CD4-positive, alpha-beta T cell treated with Interleukin-2 at 100 ng/mL for 4 hours (primary cell): ENCODE results near the gene KRTAP9-1.
"Not testable (repeated sequence)": the region's sequence is repeated elsewhere in the genome, so short reads cannot be mapped to it uniquely, and the experiment has no call there.

ENCODE experiments used
- DNase-seq: peaks from one replicate; pipeline ENCODE4 v3.0.0-alpha.2; 2020; ENCODE audit warnings: low spot score

Gene KRTAP9-1, protein sequence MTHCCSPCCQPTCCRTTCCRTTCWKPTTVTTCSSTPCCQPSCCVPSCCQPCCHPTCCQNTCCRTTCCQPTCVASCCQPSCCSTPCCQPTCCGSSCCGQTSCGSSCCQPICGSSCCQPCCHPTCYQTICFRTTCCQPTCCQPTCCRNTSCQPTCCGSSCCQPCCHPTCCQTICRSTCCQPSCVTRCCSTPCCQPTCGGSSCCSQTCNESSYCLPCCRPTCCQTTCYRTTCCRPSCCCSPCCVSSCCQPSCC

DNA sequence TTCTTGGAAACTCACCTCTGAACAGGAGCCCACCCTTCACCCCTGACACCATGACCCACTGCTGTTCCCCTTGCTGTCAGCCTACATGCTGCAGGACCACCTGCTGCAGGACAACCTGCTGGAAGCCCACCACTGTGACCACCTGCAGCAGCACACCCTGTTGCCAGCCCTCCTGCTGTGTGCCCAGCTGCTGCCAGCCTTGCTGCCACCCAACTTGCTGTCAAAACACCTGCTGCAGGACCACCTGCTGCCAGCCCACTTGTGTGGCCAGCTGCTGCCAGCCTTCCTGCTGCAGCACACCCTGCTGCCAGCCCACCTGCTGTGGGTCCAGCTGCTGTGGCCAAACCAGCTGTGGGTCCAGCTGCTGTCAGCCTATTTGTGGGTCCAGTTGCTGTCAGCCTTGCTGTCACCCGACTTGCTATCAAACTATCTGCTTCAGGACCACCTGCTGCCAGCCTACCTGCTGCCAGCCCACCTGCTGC lies at the start of gene KRTAP9-1:
Gene KRTAP9-1 (plus strand): TSS at position 51 of the 482 bp plus-strand sequence. CDS start 0 bp downstream, at position 51.
- not testable (repeated sequence) for DNase-seq

DNA sequence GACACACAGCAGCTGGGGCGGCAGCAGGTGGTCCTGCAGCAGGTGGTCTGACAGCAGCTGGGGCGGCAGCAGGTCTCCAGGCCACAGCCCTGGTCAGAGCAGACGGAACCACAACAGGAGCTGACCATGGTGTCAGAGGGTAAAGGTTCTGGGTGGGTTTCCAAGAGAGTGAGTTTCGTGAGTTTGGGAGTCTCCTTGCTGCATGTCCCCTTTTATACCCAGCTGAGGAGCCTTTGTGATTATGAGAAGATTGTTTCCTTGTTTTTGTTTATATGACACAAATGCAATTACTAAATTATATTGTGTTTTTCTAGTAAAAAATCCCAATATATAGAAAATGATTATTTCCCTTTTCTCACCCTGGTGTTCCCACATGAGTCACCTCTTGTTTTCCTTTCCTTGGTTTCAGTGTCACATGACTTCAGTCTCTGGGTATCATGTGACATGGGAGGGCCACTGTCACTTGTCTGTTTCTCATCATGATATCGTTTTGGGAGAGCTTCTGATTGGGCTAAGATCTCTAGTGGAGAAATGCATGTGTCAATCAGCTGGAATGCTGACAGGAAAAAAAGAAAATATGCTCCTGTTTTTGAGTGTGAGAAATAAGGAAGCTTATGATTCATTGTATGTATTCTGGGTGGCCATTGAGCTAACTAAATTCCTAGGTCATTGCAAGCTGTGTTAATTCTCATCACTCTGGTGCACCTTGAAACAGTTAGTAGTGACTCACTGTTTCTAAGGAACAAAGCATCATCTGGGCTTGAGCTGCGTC lies 49.1 kb upstream of the KRTAP9-1 start, which contains the start of gene KRTAP4-6:
Gene KRTAP4-6 (minus strand): TSS at position 185 of the 772 bp plus-strand sequence. CDS start 57 bp downstream, at position 128.
- no peak for DNase-seq

DNA sequence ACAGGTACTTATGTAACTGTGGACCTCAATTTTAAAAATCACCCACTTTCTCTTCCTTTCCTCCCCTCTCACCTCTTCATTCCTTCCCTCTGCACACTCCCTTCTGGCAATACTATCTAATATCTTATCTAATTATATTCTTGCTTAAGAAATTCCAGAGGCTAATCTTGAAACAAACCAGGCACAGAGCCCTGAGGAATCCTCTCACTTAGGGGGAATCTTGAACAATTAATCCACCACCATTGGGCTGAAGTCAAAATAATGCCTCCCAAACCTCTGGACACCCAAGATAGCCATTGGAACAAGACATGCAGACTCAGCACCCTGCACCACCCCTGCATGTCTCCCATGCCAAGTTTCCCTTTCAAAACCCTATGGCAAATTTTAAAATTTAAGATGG lies 48.3 kb upstream of the KRTAP9-1 start:
- no peak for DNase-seq

DNA sequence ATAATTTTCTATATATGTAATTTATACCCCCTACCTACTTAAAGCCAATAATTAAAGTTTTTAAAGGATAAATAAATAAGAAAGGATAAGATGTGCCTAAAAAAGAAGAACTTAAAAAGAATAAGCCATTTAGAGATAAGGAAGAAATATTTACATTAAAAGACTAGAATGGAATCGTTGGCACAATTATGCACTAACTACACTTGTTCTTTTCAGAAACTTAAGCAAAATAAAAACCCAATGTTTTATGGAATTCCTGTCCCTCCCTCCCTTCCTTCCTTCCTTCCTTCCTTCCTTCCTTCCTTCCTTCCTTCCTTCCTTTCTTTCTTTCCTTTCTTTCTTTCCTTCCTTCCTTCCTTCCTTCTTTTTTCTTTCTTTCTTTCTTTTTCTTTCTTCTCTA lies 44.8 kb upstream of the KRTAP9-1 start:
- no peak for DNase-seq

DNA sequence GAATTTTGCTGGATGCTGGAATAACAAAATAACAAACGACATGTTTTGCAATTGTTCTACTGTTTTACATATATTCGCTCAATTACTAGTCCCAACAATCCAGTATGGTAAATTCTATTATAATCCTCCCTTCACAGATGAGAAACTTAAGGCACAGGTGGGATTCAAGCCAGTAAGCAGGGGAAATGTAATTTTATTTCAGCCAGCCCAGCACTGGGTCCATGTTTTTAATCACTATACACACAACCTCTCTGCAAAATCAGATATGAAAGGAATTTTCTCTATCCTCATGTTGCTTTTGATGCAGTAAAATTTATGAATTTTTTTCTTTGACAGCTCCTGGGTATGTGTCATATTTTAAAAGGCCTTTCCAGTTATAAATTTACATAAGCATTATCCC lies 44.4 kb upstream of the KRTAP9-1 start:
- no peak for DNase-seq

DNA sequence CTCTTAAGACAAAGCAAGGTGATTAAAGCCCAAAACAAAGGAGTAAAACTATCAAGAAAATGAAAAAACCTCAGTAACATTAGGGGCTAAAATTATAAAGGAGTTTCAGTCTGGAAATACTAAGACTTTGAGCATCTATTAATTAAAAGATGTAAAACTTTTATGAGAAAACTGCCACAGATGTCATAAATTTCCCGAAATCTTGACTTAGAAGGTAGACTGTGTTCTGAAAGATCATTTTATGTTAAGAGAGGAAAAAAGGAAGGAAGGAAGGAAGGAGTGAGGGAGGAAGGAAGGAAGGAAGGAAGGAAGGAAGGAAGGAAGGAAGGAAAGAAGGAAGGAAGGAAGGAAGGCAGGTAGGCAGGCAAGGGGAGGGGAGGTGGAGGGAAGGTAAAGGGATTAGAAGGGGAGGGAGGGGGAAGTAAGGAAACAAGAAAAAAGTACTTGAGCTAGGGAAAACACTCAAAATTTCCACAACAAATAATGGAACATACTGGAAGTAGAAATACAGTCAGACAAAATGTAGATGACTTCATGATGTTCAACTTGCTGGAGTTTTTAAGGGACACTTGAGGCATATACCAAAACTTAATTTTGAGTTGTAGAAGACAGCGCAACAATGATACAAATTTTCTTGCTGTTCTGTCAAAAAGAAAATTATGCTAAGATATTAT lies 42.0 kb upstream of the KRTAP9-1 start:
- no peak for DNase-seq

DNA sequence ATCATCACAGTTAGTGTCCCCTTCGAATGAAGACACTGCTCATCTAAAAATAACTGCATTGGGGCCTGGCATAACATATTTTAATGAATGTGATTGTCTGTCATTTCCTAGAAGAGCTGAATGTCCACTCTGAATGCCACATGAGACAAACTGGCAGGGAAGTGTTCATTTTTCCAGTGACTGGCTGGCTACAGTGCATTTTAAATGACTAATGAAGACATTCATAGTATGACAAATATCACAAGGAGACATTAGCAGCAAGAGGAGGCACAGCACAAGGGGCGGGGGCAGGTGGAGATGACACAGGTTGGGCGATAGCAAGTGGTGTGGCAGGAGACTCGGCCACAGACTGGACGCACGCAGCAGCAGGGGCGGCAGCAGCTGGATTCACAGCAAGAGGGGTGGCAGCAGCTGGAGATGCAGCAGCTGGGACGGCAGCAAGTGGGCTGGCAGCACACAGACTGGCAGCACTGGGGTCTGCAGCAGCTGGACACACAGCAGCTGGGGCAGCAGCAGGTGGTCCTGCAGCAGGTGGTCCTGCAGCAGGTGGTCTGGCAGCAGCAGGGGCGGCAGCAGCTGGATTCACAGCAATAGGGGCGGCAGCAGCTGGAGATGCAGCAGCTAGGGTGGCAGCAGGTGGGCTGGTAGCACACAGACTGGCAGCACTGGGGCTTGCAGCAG lies 40.6 kb upstream of the KRTAP9-1 start:
- DNase-seq, result not testable (repeated sequence)

DNA sequence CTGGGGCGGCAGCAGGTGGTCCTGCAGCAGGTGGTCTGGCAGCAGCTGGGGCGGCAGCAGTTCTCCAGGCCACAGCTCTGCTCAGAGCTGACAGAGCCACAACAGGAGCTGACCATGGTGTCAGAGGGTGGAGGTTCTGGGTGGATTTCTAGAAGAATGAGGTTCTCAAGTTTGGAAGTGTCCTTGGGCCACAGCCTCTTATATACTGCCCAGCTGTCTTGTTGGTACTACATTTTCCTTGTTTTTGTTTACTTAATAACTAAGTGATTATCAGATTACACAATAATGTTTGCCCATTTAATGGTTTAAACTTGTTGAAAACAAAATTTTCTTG lies 40.1 kb upstream of the KRTAP9-1 start, which contains the start of gene KRTAP4-5:
Gene KRTAP4-5 (minus strand): TSS at position 174 of the 334 bp plus-strand sequence. CDS start 58 bp downstream, at position 116.
- DNase-seq, result no peak

DNA sequence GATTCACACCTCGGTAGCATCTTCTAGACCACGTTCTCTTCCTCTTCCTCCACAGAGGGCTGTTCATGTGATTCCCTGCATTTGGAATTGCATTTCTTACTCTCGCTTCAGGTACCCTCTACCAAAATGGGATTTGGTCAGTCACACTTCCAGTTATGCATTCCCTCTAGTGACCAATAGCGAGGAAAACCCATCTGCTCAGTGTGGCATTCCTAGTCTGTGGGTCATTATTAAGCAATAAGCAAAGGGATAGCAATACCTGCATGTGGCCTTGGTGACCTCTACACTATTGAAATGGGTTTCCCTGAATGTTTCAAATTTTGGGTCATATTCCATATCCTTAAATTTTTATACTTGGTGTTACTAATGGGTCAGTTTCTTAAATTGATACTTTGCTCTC lies 39.7 kb upstream of the KRTAP9-1 start:
- DNase-seq, result no peak

DNA sequence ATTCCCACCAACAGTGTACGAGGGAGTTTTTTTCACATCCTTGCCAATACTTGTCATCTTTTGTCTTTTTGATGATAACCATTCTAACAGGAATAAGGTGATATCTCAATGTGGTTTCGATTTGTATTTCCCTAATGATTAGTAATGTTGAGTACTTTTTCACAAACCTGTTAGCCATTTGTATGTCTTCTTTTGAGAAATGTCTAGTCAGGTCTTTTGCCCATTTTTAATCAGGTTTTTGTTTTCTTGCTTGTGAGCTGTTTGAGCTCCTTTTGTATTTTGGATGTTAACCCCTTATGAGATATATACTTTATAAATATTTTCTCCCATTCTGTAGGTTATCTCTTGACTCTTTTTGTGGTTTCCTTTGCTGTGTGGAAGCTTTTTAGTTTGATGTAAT lies 38.2 kb upstream of the KRTAP9-1 start:
- DNase-seq, result no peak

DNA sequence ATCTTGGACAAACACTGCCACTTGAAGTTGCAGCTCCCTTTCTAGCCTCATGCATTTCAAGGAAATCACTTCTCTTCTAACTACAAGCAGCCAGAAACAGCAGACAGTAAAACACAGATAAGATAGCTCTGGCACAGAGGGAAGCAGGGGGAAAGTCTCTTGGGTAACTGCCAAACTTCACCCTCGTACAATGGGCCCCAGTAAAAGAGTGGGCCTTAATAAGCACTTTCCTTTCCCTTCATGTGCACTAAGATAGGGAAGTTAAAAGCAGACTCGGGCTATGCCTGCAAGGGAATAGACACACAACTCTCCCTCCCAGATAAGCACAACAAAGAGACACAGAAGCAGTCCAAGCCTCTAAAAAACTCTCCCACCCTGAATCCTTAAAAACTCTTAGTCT lies 35.8 kb upstream of the KRTAP9-1 start:
- no peak for DNase-seq

DNA sequence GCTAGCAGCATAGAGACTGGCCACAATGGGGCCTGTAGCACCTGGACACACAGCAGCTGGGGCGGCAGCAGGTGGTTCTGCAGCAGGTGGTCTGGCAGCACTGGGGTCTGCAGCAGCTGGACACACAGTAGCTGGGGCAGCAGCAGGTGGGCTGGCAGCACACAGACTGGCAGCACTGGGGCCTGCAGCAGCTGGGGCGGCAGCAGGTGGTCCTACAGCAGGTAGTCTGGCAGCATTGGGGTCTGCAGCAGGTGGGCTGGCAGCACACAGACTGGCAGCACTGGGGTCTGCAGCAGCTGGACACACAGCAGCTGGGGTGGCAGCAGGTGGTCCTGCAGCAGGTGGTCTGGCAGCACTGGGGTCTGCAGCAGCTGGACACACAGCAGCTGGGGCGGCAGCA lies 29.5 kb upstream of the KRTAP9-1 start:
- DNase-seq, result not testable (repeated sequence)

DNA sequence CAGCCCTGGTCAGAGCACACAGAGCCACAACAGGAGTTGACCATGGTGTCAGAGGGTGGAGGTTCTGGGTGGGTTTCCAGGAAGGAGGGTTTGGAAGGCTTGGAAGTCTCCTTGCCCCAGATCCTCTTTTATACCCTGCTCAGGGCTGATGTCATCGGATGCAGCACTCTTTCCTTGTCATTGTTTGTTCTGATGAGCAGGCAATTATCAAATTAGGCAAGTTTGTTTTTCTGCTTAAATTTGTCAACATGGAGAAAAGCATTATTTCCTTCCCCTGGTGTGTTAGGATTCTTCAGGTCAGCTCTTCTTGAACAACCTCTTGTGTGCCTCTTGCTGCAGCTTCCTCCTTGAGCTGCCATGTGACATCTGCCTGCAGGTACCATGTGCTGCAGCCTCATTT lies 29.0 kb upstream of the KRTAP9-1 start, which contains the start of gene KRTAP4-4:
Gene KRTAP4-4 (minus strand): TSS at position 101 of the 400 bp plus-strand sequence. CDS start 57 bp downstream, at position 44.
- DNase-seq, result no peak

DNA sequence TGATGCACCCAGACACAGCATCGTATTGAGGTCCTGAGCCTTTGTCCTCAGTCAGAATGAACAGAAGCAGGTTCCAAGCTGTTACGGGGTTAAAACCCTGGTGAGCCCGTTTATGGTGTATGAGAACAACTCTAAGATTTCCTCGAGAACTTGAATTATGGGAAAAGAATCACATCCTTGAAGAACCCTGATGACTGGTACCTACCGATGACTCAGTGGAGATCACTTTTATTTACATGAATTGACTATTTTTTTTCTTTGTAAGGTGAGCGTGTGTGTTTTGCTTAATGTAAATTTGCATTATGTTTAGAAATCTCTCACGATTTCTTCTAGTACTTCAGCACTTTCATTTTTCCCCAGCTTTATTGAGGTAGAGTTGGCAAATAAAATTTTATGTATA lies 25.9 kb upstream of the KRTAP9-1 start:
- DNase-seq, result no peak

DNA sequence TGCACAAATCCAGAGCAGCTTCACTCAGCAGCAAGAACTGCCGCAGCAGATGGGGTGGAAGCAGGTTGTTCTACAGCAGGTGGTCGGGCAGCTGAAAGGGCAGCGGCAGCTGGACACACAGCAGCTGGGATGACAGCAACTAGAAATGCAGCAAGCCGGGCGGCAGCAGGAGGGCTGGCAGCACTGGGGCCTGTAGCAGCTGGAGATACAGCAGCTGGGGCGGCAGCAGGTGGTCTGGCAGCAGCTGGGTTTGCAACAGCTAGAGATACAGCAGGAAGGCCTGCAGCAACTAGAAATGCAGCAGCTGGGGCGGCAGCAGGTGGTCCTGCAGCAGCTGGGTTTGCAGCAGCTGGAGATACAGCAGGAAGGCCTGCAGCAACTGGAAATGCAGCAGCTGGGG lies 22.1 kb upstream of the KRTAP9-1 start:
- no peak for DNase-seq

DNA sequence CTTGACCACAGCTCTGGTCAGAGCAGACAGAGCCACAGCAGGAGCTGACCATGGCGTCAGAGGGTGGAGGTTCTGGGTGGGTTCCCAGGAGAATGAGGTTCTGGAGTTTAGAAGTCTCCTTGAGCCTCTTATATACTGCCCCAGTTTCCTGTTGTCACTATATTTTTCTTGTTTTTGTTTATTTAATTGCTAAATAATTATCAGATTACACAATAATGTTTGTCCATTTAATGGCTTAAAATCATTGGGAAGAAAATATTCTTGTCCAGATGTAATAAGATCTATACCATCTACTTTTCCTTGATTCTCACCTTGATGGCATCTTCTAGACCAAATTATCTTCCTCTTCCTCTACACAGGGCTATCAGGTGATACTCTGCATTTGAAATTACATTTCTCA lies 21.6 kb upstream of the KRTAP9-1 start, which contains the start of gene KRTAP4-3:
Gene KRTAP4-3 (minus strand): TSS at position 101 of the 400 bp plus-strand sequence. CDS start 49 bp downstream, at position 52.
- DNase-seq, result no peak

DNA sequence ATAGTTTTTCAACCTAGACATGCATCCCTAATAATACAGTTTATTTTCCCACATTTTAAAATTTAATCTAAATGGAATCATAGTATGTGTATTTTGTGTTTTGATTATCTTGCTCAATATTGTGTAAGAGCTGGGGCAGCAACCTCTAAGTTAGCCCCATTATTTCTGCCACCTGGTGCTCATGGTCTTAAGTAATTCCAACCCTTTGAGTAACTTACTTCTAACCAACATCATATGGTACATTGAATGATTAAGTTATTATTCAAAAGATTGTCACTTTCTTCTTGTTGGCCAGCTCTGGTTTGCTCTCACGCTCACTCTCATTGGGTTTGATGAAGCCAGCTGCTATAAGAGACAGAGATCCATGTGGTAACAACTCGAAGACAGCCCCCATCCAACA lies 17.8 kb upstream of the KRTAP9-1 start:
- DNase-seq, result no peak

DNA sequence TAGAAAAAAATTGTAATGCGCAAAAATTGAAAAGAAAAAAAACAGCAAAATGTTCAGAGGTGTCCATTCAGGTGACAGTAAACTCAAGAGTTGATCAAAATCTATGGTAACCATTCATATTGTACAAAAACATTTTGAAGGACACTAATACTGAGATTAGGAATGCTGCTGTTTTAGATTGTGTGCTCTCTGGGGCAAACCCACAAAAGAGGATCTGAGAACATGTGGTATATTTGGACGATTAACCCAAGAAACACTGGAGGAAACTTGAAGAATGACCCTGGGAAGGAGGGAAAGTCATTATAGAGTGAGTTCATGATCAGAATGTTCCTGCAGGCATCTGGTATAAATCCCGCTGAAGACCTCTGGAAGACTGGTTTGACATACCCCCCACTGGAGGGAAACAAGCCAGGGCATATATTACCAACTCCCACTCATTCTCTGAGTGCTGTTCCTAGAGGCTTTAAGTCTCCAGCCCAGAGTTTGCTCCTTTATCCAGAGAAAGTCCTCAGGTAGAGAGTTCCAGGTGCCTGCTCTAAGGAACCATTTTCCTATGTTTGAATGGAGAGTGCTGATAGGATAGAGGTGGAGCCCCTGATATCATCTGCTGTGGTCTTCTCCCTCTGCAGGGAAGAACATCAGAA lies 12.8 kb upstream of the KRTAP9-1 start:
- DNase-seq, result no peak

DNA sequence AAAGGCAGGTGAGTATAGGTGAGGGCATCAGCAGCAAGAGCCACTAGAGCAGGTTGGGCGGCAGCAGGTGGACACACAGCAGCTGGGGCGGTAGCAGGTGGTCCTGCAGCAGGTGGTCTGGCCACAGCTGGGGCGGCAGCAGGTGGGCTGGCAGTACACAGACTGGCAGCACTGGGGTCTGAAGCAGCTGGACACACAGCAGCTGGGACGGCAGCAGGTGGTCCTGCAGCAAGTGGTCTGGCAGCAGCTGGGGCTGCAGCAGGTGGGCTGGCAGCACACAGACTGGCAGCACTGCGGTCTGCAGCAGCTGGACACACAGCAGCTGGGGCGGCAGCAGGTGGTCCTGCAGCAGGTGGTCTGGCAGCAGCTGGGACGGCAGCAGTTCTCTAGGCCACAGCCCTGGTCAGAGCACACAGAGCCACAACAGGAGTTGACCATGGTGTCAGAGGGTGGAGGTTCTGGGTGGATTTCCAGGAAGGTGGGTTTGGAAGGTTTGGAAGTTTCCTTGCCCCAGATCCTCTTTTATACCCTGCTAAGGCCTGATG lies 11.9 kb upstream of the KRTAP9-1 start, which contains the start of gene KRTAP4-2:
Gene KRTAP4-2 (minus strand): TSS at position 495 of the 545 bp plus-strand sequence. CDS start 57 bp downstream, at position 438.
- DNase-seq, result no peak

DNA sequence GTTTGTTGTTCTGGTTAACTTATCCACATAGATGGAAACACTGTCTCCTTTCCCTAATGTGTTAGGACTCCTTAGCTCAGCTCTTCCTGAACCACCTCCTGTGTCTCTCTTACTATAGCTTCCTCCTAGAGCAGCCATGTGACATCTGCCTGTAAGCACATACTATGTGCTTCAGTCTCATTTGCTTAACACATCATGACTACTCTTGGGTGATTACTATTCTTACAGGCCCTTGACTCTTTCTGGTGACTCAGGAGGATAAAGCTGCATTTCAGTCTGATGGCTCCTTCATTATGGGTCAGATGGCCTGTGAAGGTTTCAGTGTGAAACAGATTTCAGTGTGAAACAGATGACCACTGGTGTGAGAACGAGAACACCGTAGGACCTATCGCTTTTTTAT lies 11.3 kb upstream of the KRTAP9-1 start:
- no peak for DNase-seq
